ENCODE results near the gene PVRIG.
"Not testable (repeated sequence)": the region's sequence is repeated elsewhere in the genome, so short reads cannot be mapped to it uniquely, and the experiment has no call there.

Gene PVRIG

DNA sequence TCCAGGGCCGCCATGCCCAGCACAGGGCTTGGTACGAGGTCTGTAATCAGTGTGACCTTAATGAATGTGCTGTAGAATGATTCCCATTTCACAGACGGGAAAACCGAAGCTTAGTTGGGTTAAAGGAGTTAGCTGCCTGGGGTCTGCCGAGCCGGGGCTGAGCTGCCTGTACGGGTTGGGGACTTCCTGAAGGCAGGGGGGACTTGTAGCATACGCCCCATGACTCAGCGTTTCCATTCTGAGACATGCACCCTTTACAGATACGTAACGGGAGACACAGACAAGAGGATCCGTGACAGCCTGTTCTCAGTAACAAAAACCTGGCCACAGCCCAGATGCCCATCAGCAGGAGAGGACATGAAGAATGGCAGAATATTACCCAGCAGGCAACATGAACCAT, 23.6 kb downstream of the PVRIG start:
- DNase-seq = not testable (repeated sequence)

- DNase-seq = not testable (repeated sequence)
Observed at GRCh38 chr7:100244988-100245605, 25.3 kb downstream of the PVRIG start.

DNA sequence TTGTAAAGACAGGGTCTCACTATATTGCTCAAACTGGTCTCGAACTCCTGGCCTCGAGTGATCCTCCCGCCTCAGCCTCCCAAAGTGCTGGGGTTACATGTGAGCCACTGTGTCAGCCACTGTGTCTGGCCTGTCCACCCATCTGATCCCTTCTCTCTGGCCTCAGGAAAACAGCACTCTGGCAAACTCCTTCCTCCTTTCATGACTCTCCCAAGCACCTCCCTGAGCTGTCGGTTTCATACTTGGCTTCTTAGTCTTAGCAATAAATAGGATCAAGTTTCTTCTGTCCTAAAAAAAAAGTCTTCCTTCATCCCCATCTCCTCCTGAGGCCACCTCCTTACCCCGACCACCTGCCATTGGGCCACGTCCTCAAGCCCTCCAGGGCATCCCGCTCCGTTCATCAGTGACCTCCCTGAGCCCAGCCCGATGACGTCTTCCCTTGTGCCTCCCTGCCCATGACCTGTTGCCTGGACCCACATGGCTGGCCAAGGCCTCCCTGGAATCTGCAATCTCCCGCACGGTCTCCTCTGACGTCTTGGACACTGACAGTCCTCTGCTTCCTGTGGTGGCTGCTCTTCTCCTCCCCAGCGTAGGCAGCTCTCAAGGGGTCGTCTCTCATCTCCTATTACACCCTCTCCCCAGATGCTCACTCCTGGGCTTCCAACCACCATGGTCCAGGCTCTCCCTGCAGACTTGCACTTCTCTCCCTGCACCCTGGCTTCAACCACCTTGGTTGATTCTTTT, 26.5 kb downstream of the PVRIG start:
- DNase-seq = not testable (repeated sequence)

- DNase-seq = not testable (repeated sequence)
Observed at GRCh38 chr7:100246865-100247137, 27.1 kb downstream of the PVRIG start.

- DNase-seq = peak; percentile 50
Observed at GRCh38 chr7:100247152-100247757, 27.5 kb downstream of the PVRIG start.

DNA sequence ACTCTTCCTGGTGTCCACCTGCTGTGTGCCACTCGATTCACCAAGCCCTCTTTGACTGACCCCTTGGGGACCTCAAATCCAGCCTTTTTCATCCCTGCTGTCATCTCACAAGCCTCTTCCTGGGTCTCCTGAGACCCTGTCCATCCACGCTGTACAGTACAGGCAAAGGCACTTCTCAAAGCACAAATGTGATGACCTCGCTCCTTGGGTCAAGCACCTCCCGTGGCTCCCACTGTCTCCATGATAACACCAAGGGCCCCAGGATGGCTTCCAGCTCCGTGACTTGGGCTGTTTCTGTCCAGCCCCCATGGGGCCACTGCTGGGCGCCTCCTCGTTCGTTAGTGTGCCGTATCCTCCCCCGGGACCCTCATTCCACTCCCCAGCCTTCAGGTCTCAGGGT, 28.7 kb downstream of the PVRIG start:
- DNase-seq = no peak

- no peak for DNase-seq
Observed at GRCh38 chr7:100257017-100257416, 37.3 kb downstream of the PVRIG start.

GRCh38 chr7:100259984-100260383, 40.2 kb downstream of the PVRIG start:
- DNase-seq = not testable (repeated sequence)

DNA sequence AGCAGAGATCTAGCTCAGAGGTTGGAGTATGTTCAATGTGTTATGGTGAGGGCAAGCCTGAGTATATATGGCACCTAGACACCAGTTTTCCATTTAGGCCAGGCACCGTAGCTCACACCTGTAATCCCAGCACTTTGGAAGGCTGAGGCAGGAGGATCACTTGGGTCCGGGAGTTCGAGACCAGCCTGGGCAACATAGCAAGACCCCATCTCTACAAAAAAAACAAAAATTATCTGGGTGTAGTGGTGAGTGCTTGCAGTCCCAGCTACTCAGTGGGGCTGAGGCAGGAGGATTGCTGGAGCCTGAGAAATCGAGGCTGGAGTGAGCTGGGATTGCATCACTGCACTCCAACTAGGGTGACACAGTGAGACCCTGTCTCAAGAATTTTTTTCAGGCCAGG, 43.1 kb downstream of the PVRIG start:
- not testable (repeated sequence) for DNase-seq

- DNase-seq = not testable (repeated sequence)
Observed at GRCh38 chr7:100264223-100264622, 44.5 kb downstream of the PVRIG start.

- DNase-seq = not testable (repeated sequence)
Observed at GRCh38 chr7:100264669-100265165, 45.0 kb downstream of the PVRIG start.

GRCh38 chr7:100265851-100266250, 46.1 kb downstream of the PVRIG start:
- DNase-seq = not testable (repeated sequence)

- no peak for DNase-seq
Observed at GRCh38 chr7:100266576-100267354, 47.0 kb downstream of the PVRIG start.

GRCh38 chr7:100267648-100268047, 47.9 kb downstream of the PVRIG start:
- no peak for DNase-seq

DNA sequence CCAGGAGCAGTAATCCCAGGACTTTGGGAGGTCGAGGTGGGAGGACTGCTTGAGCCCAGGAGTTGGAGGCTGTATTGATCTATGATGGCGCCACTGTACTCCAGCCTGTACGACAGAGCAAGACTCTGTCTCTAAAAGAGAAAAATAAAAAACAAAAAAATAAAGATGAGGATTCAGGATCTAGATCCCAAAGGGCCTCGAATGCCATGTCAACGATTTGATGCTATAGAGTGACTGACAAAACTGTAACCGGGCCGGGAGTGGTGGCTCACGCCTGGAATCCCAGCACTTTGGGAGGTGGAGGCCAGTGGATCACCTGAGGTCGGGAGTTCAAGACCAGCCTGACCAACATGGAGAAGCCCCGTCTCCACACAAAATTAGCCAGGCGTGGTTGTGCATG, 49.1 kb downstream of the PVRIG start:
- not testable (repeated sequence) for DNase-seq

DNA sequence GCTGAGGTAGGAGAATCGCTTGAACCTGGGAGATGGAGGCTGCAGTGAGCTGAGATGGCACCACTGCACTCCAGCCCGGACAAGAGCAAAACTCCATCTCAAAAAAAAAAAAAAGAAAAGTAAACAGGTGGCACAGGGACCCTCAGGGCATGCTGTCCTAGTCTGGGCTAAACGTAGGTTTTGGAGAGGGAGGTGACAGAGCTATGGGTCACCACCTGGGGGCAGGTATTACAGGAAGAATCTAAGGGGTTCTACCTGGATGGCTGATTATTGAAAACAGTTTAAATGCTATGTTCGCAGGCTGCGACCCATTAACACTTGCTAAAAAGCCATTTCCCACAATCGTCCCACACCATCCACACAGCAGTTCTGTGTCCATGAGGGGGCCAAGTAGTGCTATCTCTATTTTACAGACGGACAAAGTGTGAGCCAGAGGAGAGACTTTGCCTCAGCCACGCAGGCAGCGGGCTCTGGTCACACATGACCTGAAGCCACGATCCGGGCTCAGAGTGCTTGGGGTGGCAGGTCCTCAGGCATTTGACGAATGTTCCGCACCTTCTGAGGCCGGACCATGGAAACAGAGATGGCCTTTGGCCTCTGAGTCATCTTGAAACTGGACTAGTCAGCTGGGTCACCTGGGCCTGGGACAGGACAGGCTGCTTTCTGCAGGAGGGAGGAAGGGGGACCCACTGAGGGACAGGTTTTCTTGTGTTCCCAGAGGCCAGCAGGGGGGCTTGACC, 49.7 kb downstream of the PVRIG start:
- DNase-seq = not testable (repeated sequence)

DNA sequence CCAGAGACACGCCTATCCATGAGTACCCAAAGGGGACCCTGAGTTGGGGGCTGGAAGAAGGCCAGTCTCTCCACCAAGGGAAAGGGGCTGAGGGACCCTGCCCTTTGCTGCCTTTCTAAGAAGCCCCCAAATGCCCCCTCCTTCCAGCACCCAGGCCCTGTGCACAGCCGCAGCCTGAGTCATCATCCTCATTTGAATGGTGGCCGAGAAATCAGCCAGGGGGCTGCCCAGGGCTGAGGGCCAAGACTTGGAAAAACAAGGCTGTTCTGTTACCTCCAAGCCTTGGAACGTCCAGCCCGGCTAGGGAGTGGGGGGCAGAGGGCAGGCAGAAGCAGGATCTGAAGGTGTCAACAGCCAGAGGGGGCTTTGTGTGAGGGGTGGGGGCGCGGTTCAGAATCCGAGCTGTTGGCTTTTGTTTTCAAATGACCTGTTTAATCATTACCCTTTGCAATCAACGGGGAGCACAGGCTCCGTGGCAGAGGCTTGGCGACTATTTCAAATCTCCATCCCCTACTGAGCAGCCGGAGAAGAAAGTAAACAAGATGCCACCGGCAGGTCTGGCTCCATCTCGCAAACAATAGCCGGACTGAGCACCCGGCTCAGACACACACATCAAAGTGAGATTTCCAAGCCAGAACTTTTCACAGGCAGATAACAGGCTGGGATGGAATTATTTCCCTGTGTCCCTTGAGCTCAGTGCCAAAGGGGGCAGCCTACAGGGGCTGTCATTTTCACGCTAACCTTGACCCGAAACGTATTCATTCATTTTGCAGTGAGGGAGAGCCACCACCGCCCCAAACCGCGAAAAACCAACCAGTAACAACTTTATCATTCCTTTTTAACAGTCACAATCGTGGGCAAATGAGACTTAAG, 50.5 kb downstream of the PVRIG start:
- DNase-seq = peak; percentile 1
